Large intestine (tissue), 3 donors: ENCODE measurements around the gene EPHB3. TPM values are rescaled to one million over a fixed set of nuclear protein-coding genes. Genes with fewer than 3 reads are reported as not detected.

ENCODE experiments used
- DNase-seq, 2 donors: peaks; one replicate each; pipeline versions ENCODE4 v3.0.0 to v3.0.0-alpha.2; 2013
- H3K27ac ChIP-seq: one replicate; pipeline ENCODE4 v1.5.1; 2013; ENCODE audit warnings: low read length
- H3K27me3 ChIP-seq: 2 replicates; pipeline ENCODE4 v1.6.1; 2013; ENCODE audit warnings: low read length; ENCODE audit not compliant: control insufficient read depth, insufficient read depth
- H3K36me3 ChIP-seq: 2 replicates; pipeline ENCODE4 v1.6.1; 2013; ENCODE audit warnings: low read length; ENCODE audit not compliant: control insufficient read depth, insufficient read depth
- H3K4me1 ChIP-seq: one replicate; pipeline ENCODE4 v1.6.1; 2013; ENCODE audit warnings: low read length; ENCODE audit not compliant: control insufficient read depth, insufficient read depth
- H3K4me3 ChIP-seq: one replicate; pipeline ENCODE4 v1.5.1; 2013; ENCODE audit warnings: low read length
- H3K9me3 ChIP-seq: one replicate; pipeline ENCODE4 v1.6.1; 2013; ENCODE audit warnings: mild to moderate bottlenecking, low read depth, low read length, moderate library complexity; ENCODE audit not compliant: control insufficient read depth
- WGBS: methylation state at CpG from one replicate; pipeline ENCODE4 v1.1.5; 2013; ENCODE audit warnings: low lambda C conversion rate; ENCODE audit not compliant: insufficient coverage; 5-methylcytosine and 5-hydroxymethylcytosine counted together
- polyA plus RNA-seq: library from polyadenylated mRNA; unstranded; fragments of 120-200 nt; gene quantifications from one replicate; pipeline ENCODE4 v1.2.1, GENCODE V29; 2013

The EPHB3 gene
- polyA plus RNA-seq, 1 donor, result 9.3 TPM

- no peak for DNase-seq
- Histone ChIP-seq H3K4me1 (no peaks in the 10 kb centered on the region), H3K4me3 (no peak overlapping the region), H3K36me3 (no peaks in the 10 kb centered on the region), H3K27me3 (peaks cover 47% of the 10 kb centered on the region), H3K9me3 (no peaks in the 10 kb centered on the region), H3K27ac (no peak overlapping the region)
- no CpG with 5 or more reads among the region's 8 CpGs for WGBS
Measured at GRCh38 chr3:184531626-184532280, 29.8 kb upstream of the EPHB3 start.

- H3K27ac ChIP-seq, result no peak overlapping the region
- no peak overlapping the region for H3K4me3 ChIP-seq
- no peaks in the 10 kb centered on the region for H3K4me1 ChIP-seq
- peaks cover 36% of the 10 kb centered on the region for H3K27me3 ChIP-seq
- H3K36me3 ChIP-seq, result no peaks in the 10 kb centered on the region
- H3K9me3 ChIP-seq, result no peaks in the 10 kb centered on the region
- DNase-seq, result no peak
- WGBS, result no CpG with 5 or more reads among the region's 8 CpGs
Measured at GRCh38 chr3:184532940-184533732, 28.4 kb upstream of the EPHB3 start.

- no peaks in the 10 kb centered on the region for H3K36me3 ChIP-seq
- H3K27me3 ChIP-seq, result peaks cover 38% of the 10 kb centered on the region
- 40% methylated on average over 1 of the region's 8 CpGs for WGBS
- H3K4me3 ChIP-seq, result no peak overlapping the region
- no peaks in the 10 kb centered on the region for H3K9me3 ChIP-seq
- H3K4me1 ChIP-seq, result no peaks in the 10 kb centered on the region
- DNase-seq, result no peak
- no peak overlapping the region for H3K27ac ChIP-seq
Measured at GRCh38 chr3:184537885-184538665, 23.5 kb upstream of the EPHB3 start.

GRCh38 chr3:184538666-184539431, 22.7 kb upstream of the EPHB3 start:
- DNase-seq, result no peak
- Histone ChIP-seq H3K9me3 (no peaks in the 10 kb centered on the region), H3K36me3 (no peaks in the 10 kb centered on the region), H3K4me1 (no peaks in the 10 kb centered on the region), H3K27ac (no peak overlapping the region), H3K4me3 (no peak overlapping the region), H3K27me3 (peaks cover 45% of the 10 kb centered on the region)
- WGBS, result no CpG with 5 or more reads among the region's 14 CpGs

- H3K4me1 ChIP-seq, result no peaks in the 10 kb centered on the region
- no peak for DNase-seq
- H3K4me3 ChIP-seq, result no peak overlapping the region
- H3K27ac ChIP-seq, result no peak overlapping the region
- no peaks in the 10 kb centered on the region for H3K9me3 ChIP-seq
- H3K27me3 ChIP-seq, result peaks cover 46% of the 10 kb centered on the region
- H3K36me3 ChIP-seq, result no peaks in the 10 kb centered on the region
- WGBS, result 0% methylated on average over 1 of the region's 16 CpGs
Measured at GRCh38 chr3:184539801-184540435, 21.7 kb upstream of the EPHB3 start.

GRCh38 chr3:184540777-184541681, 20.6 kb upstream of the EPHB3 start:
- Histone ChIP-seq H3K4me1 (no peaks in the 10 kb centered on the region), H3K36me3 (no peaks in the 10 kb centered on the region), H3K27me3 (peaks cover 44% of the 10 kb centered on the region), H3K9me3 (no peaks in the 10 kb centered on the region), H3K4me3 (no peak overlapping the region), H3K27ac (no peak overlapping the region)
- 97% methylated on average over 3 of the region's 14 CpGs for WGBS
- DNase-seq, result peak; percentile 67 to 69

GRCh38 chr3:184541886-184542562, 19.6 kb upstream of the EPHB3 start:
- no peaks in the 10 kb centered on the region for H3K4me1 ChIP-seq
- no peak for DNase-seq
- H3K36me3 ChIP-seq, result no peaks in the 10 kb centered on the region
- no peak overlapping the region for H3K4me3 ChIP-seq
- no peaks in the 10 kb centered on the region for H3K9me3 ChIP-seq
- H3K27ac ChIP-seq, result no peak overlapping the region
- H3K27me3 ChIP-seq, result peaks cover 36% of the 10 kb centered on the region
- WGBS, result no CpG with 5 or more reads among the region's 16 CpGs

GRCh38 chr3:184542577-184542976, 19.0 kb upstream of the EPHB3 start:
- Histone ChIP-seq H3K27me3 (peaks cover 35% of the 10 kb centered on the region), H3K4me1 (no peaks in the 10 kb centered on the region), H3K27ac (no peak overlapping the region), H3K36me3 (no peaks in the 10 kb centered on the region), H3K9me3 (no peaks in the 10 kb centered on the region), H3K4me3 (no peak overlapping the region)
- no CpG with 5 or more reads among the region's 4 CpGs for WGBS
- no peak for DNase-seq

GRCh38 chr3:184543256-184543655, 18.3 kb upstream of the EPHB3 start:
- Histone ChIP-seq H3K9me3 (no peaks in the 10 kb centered on the region), H3K27me3 (peaks cover 35% of the 10 kb centered on the region), H3K4me1 (no peaks in the 10 kb centered on the region), H3K36me3 (no peaks in the 10 kb centered on the region), H3K27ac (no peak overlapping the region), H3K4me3 (no peak overlapping the region)
- DNase-seq, result no peak
- no CpG with 5 or more reads among the region's 6 CpGs for WGBS
